MM.1S (cell line): ENCODE data around the gene NPEPL1.

Source experiments
- CTCF ChIP-seq: fragments of 300-600 bp; sonication (generic); IDR thresholded peaks from 2 replicates; pipeline ENCODE4 v1.5.1; 2016; ENCODE audit warnings: antibody characterized with exemption, low read length, mixed read lengths
- EZH2 ChIP-seq: fragments of 300-600 bp; sonication (generic); optimal IDR thresholded peaks from 2 replicates; pipeline ENCODE3; 2017; ENCODE audit warnings: low read depth, mild to moderate bottlenecking, antibody characterized with exemption, low read length, mixed read lengths
- EZH2phosphoT487 ChIP-seq: fragments of 300-600 bp; sonication (generic); IDR thresholded peaks from 2 replicates; pipeline ENCODE4 v1.6.1; 2018; ENCODE audit warnings: antibody characterized with exemption, low read length

GRCh38 chr20:58703765-58704371 is 11.3 kb downstream of the NPEPL1 start:
- TF ChIP-seq CTCF (no peak), EZH2phosphoT487 (no peak), EZH2 (no peak)
